DOHH2 (cell line): Measurements from ENCODE around the gene PIK3AP1.
A peak's percentile ranks its signal among the peaks of the same experiment; 100 is the strongest.

Experiments used
- H3F3A ChIP-seq: fragments of 200-600 bp; sonication (generic), shearing (Covaris generic); 2 replicates; pipeline ENCODE4 v1.6.0; 2016; ENCODE audit warnings: antibody characterized with exemption, mild to moderate bottlenecking; ENCODE audit not compliant: control insufficient read depth, insufficient read depth
- H3K27ac ChIP-seq: fragments of 200-600 bp; sonication (generic); 2 replicates; pipeline ENCODE4 v1.5.1; 2014; ENCODE audit warnings: low read depth, mild to moderate bottlenecking, low read length, moderate library complexity
- H3K27me3 ChIP-seq: fragments of 200-600 bp; sonication (generic); 2 replicates; pipeline ENCODE4 v1.6.1; 2014; ENCODE audit warnings: mild to moderate bottlenecking, low read length, mixed read lengths; ENCODE audit not compliant: control insufficient read depth
- H3K36me3 ChIP-seq: fragments of 200-600 bp; sonication (generic); 2 replicates; pipeline ENCODE4 v1.6.1; 2014; ENCODE audit warnings: mild to moderate bottlenecking, low read length, moderate library complexity, mixed read lengths; ENCODE audit not compliant: control insufficient read depth
- H3K4me1 ChIP-seq: fragments of 200-600 bp; sonication (generic); 2 replicates; pipeline ENCODE4 v1.6.1; 2014; ENCODE audit warnings: mild to moderate bottlenecking, low read length, mixed read lengths; ENCODE audit not compliant: control insufficient read depth
- H3K4me2 ChIP-seq: fragments of 200-600 bp; sonication (generic); 2 replicates; pipeline ENCODE4 v1.6.0; 2014; ENCODE audit warnings: mild to moderate bottlenecking, low read length, moderate library complexity
- H3K4me3 ChIP-seq: fragments of 200-600 bp; sonication (generic); 2 replicates; pipeline ENCODE4 v1.5.1; 2014; ENCODE audit warnings: mild to moderate bottlenecking, low read length, mixed read lengths
- H3K79me2 ChIP-seq: fragments of 200-600 bp; sonication (generic); 2 replicates; pipeline ENCODE4 v1.6.1; 2014; ENCODE audit warnings: mild to moderate bottlenecking, low read length, mixed read lengths; ENCODE audit not compliant: control insufficient read depth
- H3K9me2 ChIP-seq: fragments of 200-600 bp; sonication (generic); replicated peaks from 2 replicates; pipeline ENCODE4 v1.6.1; 2014; ENCODE audit warnings: mild to moderate bottlenecking, low read length, mixed read lengths; ENCODE audit not compliant: control insufficient read depth
- H3K9me3 ChIP-seq: fragments of 200-600 bp; sonication (generic); 2 replicates; pipeline ENCODE4 v1.6.1; 2014; ENCODE audit warnings: antibody characterized with exemption, low read length, mixed read lengths; ENCODE audit not compliant: control insufficient read depth, insufficient read depth
- H4K20me1 ChIP-seq: fragments of 200-600 bp; sonication (generic); 2 replicates; pipeline ENCODE4 v1.6.0; 2014; ENCODE audit warnings: low read depth, mild to moderate bottlenecking, antibody characterized with exemption, low read length, moderate library complexity; ENCODE audit not compliant: control insufficient read depth, insufficient read depth
- CTCF ChIP-seq: fragments of 200-600 bp; sonication (generic); IDR thresholded peaks from one replicate; pipeline ENCODE4 v1.5.1; 2014; ENCODE audit warnings: antibody characterized with exemption, mild to moderate bottlenecking, low read depth, low read length; ENCODE audit not compliant: poor library complexity, severe bottlenecking
- EZH2phosphoT487 ChIP-seq: fragments of 200-600 bp; sonication (generic); IDR thresholded peaks from 2 replicates; pipeline ENCODE4 v1.6.1; 2017; ENCODE audit warnings: borderline replicate concordance, mild to moderate bottlenecking, antibody characterized with exemption, low read length, moderate library complexity, mixed read lengths

The PIK3AP1 gene

GRCh38 chr10:96646751-96647166 lies 73.6 kb downstream of the PIK3AP1 start:
- no peak for TF ChIP-seq EZH2phosphoT487
- Histone ChIP-seq H3K27me3 (no peaks in the 10 kb centered on the region), H4K20me1 (peaks cover 14% of the 10 kb centered on the region), H3K36me3 (peaks cover 100% of the 10 kb centered on the region), H3F3A (peaks cover 35% of the 10 kb centered on the region), H3K4me2 (no peak overlapping the region), H3K4me1 (peaks cover 76% of the 10 kb centered on the region), H3K9me3 (no peaks in the 10 kb centered on the region), H3K79me2 (peaks cover 63% of the 10 kb centered on the region), H3K9me2 (no peaks in the 10 kb centered on the region), H3K27ac (peak overlapping the region; percentile 26), H3K4me3 (no peak overlapping the region)

- H3K4me2 ChIP-seq: no peak overlapping the region
- H3K79me2 ChIP-seq: peaks cover 63% of the 10 kb centered on the region
- H4K20me1 ChIP-seq: peaks cover 10% of the 10 kb centered on the region; the same call in 1 of the 2 replicates
- H3K4me1 ChIP-seq: peaks cover 76% of the 10 kb centered on the region
- peaks cover 100% of the 10 kb centered on the region for H3K36me3 ChIP-seq
- H3F3A ChIP-seq: peaks cover 35% of the 10 kb centered on the region
- H3K9me3 ChIP-seq: no peaks in the 10 kb centered on the region
- H3K27ac ChIP-seq: peak overlapping the region; percentile 26; the same call in 1 of the 2 replicates
- H3K9me2 ChIP-seq: no peaks in the 10 kb centered on the region
- H3K4me3 ChIP-seq: no peak overlapping the region
- no peaks in the 10 kb centered on the region for H3K27me3 ChIP-seq
- TF ChIP-seq CTCF (no peak), EZH2phosphoT487 (no peak)
These were observed 74.0 kb downstream of the PIK3AP1 start for GRCh38 chr10:96646301-96646700.

- Histone ChIP-seq H3K9me2 (no peaks in the 10 kb centered on the region), H3F3A (peaks cover 35% of the 10 kb centered on the region), H3K27me3 (no peaks in the 10 kb centered on the region), H3K36me3 (peaks cover 99% of the 10 kb centered on the region), H3K79me2 (peaks cover 63% of the 10 kb centered on the region), H3K9me3 (no peaks in the 10 kb centered on the region), H4K20me1 (peaks cover 6% of the 10 kb centered on the region; the same call in 1 of the 2 replicates), H3K4me2 (no peak overlapping the region), H3K4me1 (peaks cover 77% of the 10 kb centered on the region), H3K27ac (peak overlapping the region; percentile 52), H3K4me3 (no peak overlapping the region)
- TF ChIP-seq EZH2phosphoT487: no peak
- no peak for TF ChIP-seq CTCF
These were observed 75.1 kb downstream of the PIK3AP1 start for GRCh38 chr10:96645191-96645721.

GRCh38 chr10:96643920-96644319 lies 76.4 kb downstream of the PIK3AP1 start:
- Histone ChIP-seq H3K4me3 (no peak overlapping the region), H3K79me2 (peaks cover 68% of the 10 kb centered on the region), H3F3A (peaks cover 30% of the 10 kb centered on the region), H3K4me1 (peaks cover 71% of the 10 kb centered on the region), H3K27ac (no peak overlapping the region), H4K20me1 (peaks cover 6% of the 10 kb centered on the region; the same call in 1 of the 2 replicates), H3K4me2 (no peak overlapping the region), H3K9me2 (no peaks in the 10 kb centered on the region), H3K36me3 (peaks cover 99% of the 10 kb centered on the region), H3K27me3 (no peaks in the 10 kb centered on the region), H3K9me3 (no peaks in the 10 kb centered on the region)
- TF ChIP-seq EZH2phosphoT487 (no peak), CTCF (peak; percentile 29)
